ENCODE data around the gene RNF144B. TPM values are rescaled to one million over a fixed set of nuclear protein-coding genes. Genes with fewer than 3 reads are reported as not detected.

The RNF144B gene
- 28.1 and 36.4 TPM in 2 replicates for total RNA-seq (2014; rRNA removed; shearing (Covaris generic); ENCODE audit: low replicate concordance)

DNA sequence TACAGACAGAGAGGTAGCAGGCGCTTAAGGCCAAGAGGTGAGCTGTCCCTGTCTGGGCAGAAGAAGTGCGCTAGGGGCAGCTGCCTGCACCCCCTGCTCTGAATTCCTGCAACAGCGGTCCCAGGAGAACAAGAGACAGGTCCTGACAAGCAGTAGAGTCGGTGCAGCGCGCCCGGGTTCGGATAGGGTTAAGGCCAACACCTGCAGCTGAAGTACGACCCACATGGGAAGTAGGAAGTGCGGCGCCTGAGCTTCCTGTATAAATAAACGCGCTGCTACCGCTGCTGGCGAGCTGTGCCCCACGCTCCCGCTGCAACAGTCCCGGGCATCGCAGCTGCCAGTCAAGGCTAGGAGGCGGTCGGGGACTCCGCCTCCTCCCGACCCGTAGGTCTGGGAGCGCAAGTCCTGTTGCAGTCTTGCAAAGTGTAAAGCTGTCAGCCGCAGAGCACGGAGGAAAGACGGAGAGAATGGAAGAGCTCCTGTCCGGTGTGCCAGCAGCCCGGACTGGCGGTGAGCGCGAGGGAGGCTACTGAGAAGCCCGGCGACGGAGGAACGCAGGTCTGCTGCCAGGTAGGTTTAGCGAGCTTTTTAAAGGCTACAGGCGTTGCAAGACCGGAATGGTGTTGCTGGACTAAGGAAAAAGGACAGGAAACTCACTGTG is at the start of gene RNF144B:
TSS of gene RNF144B (plus strand) at position 290 of the 661 bp plus-strand sequence. CDS start 12,185 bp downstream, outside the sequence.
- H3K79me2 ChIP-seq (ENCODE audit: low read length) = peaks cover 45% of the 10 kb centered on the region
- peaks cover 15% of the 10 kb centered on the region for H3K36me3 ChIP-seq (ENCODE audit: insufficient read depth, low read length)
- peak within 1 kb of the TSS; percentile 77 for H2AFZ ChIP-seq (ENCODE audit: low read length)
- no peaks in the 10 kb centered on the region for H3K27me3 ChIP-seq (ENCODE audit: low read length)
- H3K4me1 ChIP-seq (ENCODE audit: low read length) = peaks cover 54% of the 10 kb centered on the region
- H3K27ac ChIP-seq (ENCODE audit: low read length) = peak within 1 kb of the TSS; percentile 79
- H3K9me3 ChIP-seq (ENCODE audit: low read length) = no peaks in the 10 kb centered on the region
- H3K4me2 ChIP-seq (ENCODE audit: low read depth, low read length, poor library complexity, severe bottlenecking) = peak within 1 kb of the TSS; percentile 78
- H4K20me1 ChIP-seq (ENCODE audit: insufficient read depth, low read depth, low read length) = peaks cover 3% of the 10 kb centered on the region; the same call in 1 of the 2 replicates
- H3K9me2 ChIP-seq (replicated peaks; ENCODE audit: insufficient read depth, low read length) = no peaks in the 10 kb centered on the region
- H3K9ac ChIP-seq (ENCODE audit: low read length) = peak within 1 kb of the TSS; percentile 85
- DNase-seq = peak; percentile 95
- H3K4me3 ChIP-seq (ENCODE audit: low read length) = peak within 1 kb of the TSS; percentile 94

DNA sequence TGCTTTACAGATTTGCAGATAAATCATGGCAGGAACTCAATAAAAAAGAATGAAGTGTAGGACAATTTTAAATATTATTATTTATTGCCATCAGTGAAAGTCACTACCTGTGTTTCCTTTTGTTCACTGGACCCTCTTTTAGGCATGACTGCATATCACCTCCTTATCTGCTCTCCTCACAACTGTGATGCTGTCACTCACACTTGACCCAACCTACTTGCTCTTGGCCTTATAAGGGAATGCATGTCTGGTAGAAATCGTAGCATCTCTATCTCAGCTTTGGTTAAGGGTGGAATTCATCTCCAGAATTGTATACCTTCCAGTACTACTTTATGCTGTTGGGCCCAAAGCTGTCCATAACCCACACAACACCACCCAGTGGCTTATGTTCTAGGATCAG is 47.6 kb upstream of the RNF144B start:
- H3K4me1 ChIP-seq (ENCODE audit: low read length) = peaks cover 93% of the 10 kb centered on the region
- H3K4me3 ChIP-seq (ENCODE audit: low read length) = no peak overlapping the region
- H3K79me2 ChIP-seq (ENCODE audit: low read length) = no peaks in the 10 kb centered on the region
- H3K4me2 ChIP-seq (ENCODE audit: low read depth, low read length, poor library complexity, severe bottlenecking) = peak overlapping the region; percentile 5
- H3K9me2 ChIP-seq (replicated peaks; ENCODE audit: insufficient read depth, low read length) = no peaks in the 10 kb centered on the region
- peak overlapping the region; percentile 93 for H3K27ac ChIP-seq (ENCODE audit: low read length)
- H3K36me3 ChIP-seq (ENCODE audit: insufficient read depth, low read length) = no peaks in the 10 kb centered on the region
- H2AFZ ChIP-seq (ENCODE audit: low read length) = no peak overlapping the region
- H4K20me1 ChIP-seq (ENCODE audit: insufficient read depth, low read depth, low read length) = no peaks in the 10 kb centered on the region
- H3K9me3 ChIP-seq (ENCODE audit: low read length) = no peaks in the 10 kb centered on the region
- DNase-seq = no peak
- H3K27me3 ChIP-seq (ENCODE audit: low read length) = no peaks in the 10 kb centered on the region
- no peak overlapping the region for H3K9ac ChIP-seq (ENCODE audit: low read length)

DNA sequence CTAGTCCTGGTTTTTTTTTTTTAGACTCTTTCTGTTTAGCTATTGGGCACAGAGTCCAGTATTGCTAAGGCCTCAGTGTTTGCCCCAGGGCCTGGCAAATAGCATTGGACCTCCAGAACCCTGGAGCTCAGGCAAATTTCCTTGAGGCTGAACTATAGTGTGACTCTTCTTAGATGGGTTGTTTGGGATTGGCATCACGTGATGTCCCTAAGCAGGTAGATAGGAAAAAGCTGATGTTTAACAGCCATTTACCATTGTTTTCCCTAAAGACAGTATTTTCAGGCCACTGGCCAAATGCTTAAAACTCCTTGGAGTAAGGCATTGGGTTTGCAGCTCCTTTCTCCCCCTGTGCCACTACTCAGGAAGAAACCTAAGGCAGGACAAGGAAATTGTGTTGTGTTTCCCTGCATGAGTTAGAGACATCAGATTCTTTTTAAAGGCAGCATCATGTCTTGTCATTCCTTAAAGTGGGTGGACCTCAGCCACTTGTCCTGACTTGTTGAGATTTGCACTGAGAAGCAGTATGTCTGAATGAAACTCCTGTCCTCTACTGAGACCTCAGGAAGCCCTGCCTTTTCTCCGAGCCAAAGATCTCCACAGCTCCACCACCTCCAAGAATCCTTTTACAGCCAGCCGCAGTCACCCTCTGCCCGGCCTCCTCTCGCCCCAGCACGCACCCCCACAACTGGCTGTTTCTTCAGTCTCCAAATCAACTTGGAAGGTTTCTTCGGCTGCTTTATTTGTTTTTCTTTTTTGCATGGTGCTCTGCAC is 46.2 kb upstream of the RNF144B start:
- peak overlapping the region; percentile 43; the same call in 1 of the 2 replicates for H3K4me3 ChIP-seq (ENCODE audit: low read length)
- no peaks in the 10 kb centered on the region for H3K36me3 ChIP-seq (ENCODE audit: insufficient read depth, low read length)
- H3K9me3 ChIP-seq (ENCODE audit: low read length) = no peaks in the 10 kb centered on the region
- peak overlapping the region; percentile 63 for H3K9ac ChIP-seq (ENCODE audit: low read length)
- peak overlapping the region; percentile 68 for H3K4me2 ChIP-seq (ENCODE audit: low read depth, low read length, poor library complexity, severe bottlenecking)
- DNase-seq = peak; percentile 73
- peak overlapping the region; percentile 93 for H3K27ac ChIP-seq (ENCODE audit: low read length)
- H3K9me2 ChIP-seq (replicated peaks; ENCODE audit: insufficient read depth, low read length) = no peaks in the 10 kb centered on the region
- peak overlapping the region; percentile 73 for H2AFZ ChIP-seq (ENCODE audit: low read length)
- no peaks in the 10 kb centered on the region for H3K27me3 ChIP-seq (ENCODE audit: low read length)
- H3K79me2 ChIP-seq (ENCODE audit: low read length) = no peaks in the 10 kb centered on the region
- H4K20me1 ChIP-seq (ENCODE audit: insufficient read depth, low read depth, low read length) = no peaks in the 10 kb centered on the region
- H3K4me1 ChIP-seq (ENCODE audit: low read length) = peaks cover 86% of the 10 kb centered on the region

DNA sequence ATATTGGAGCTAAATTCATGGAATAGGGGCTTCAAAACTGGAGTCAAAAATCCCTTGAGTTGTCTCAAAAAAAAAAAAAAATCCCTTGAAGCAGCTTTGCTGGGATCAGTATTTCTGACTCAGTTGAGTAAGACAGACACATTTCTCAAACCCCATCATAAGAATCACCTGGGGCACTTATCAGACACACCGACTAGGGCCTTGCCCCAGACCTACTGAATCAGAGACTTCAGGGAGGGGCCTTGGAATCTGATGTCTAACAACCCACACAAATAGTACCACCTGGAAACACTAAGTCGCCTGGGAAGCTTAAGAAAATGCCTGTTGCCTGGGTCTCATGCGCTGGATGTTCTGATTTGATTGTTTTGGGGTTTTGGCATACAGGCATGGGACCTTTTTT is 44.9 kb upstream of the RNF144B start:
- peak overlapping the region; percentile 43; the same call in 1 of the 2 replicates for H3K4me3 ChIP-seq (ENCODE audit: low read length)
- H3K9me2 ChIP-seq (replicated peaks; ENCODE audit: insufficient read depth, low read length) = no peaks in the 10 kb centered on the region
- H3K79me2 ChIP-seq (ENCODE audit: low read length) = no peaks in the 10 kb centered on the region
- no peaks in the 10 kb centered on the region for H3K9me3 ChIP-seq (ENCODE audit: low read length)
- peak overlapping the region; percentile 63 for H3K9ac ChIP-seq (ENCODE audit: low read length)
- H3K27me3 ChIP-seq (ENCODE audit: low read length) = no peaks in the 10 kb centered on the region
- no peaks in the 10 kb centered on the region for H4K20me1 ChIP-seq (ENCODE audit: insufficient read depth, low read depth, low read length)
- H3K4me1 ChIP-seq (ENCODE audit: low read length) = peaks cover 76% of the 10 kb centered on the region
- H3K36me3 ChIP-seq (ENCODE audit: insufficient read depth, low read length) = no peaks in the 10 kb centered on the region
- peak overlapping the region; percentile 68 for H3K4me2 ChIP-seq (ENCODE audit: low read depth, low read length, poor library complexity, severe bottlenecking)
- DNase-seq = no peak
- H2AFZ ChIP-seq (ENCODE audit: low read length) = peak overlapping the region; percentile 73
- H3K27ac ChIP-seq (ENCODE audit: low read length) = peak overlapping the region; percentile 93

DNA sequence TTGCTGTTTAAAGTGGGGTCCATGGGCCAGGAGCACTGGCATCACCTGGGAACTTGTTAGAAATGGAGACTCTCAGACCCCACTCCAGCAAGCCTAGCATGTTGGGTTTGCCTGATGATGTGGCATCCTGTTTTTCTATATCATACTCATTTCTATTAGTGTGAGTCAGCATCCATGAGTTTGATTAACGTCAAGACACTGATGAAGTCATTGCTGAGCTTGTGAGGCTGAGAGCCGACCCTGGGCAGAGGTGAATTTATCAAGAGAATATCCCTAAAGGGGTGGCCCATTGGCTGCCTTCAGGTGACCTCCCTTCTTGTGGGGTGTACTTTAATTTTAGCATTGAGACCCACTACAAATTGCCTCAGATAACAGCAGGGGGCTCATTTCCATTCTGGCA is 43.4 kb upstream of the RNF144B start:
- H3K27me3 ChIP-seq (ENCODE audit: low read length) = no peaks in the 10 kb centered on the region
- H3K9me3 ChIP-seq (ENCODE audit: low read length) = no peaks in the 10 kb centered on the region
- H3K9me2 ChIP-seq (replicated peaks; ENCODE audit: insufficient read depth, low read length) = no peaks in the 10 kb centered on the region
- H2AFZ ChIP-seq (ENCODE audit: low read length) = peak overlapping the region; percentile 57; the same call in 1 of the 2 replicates
- no peak for DNase-seq
- H3K4me3 ChIP-seq (ENCODE audit: low read length) = peak overlapping the region; percentile 17; the same call in 1 of the 2 replicates
- H3K4me2 ChIP-seq (ENCODE audit: low read depth, low read length, poor library complexity, severe bottlenecking) = peak overlapping the region; percentile 68
- H3K4me1 ChIP-seq (ENCODE audit: low read length) = peaks cover 64% of the 10 kb centered on the region
- peak overlapping the region; percentile 46; the same call in 1 of the 2 replicates for H3K9ac ChIP-seq (ENCODE audit: low read length)
- peak overlapping the region; percentile 93 for H3K27ac ChIP-seq (ENCODE audit: low read length)
- H3K79me2 ChIP-seq (ENCODE audit: low read length) = no peaks in the 10 kb centered on the region
- H4K20me1 ChIP-seq (ENCODE audit: insufficient read depth, low read depth, low read length) = no peaks in the 10 kb centered on the region
- no peaks in the 10 kb centered on the region for H3K36me3 ChIP-seq (ENCODE audit: insufficient read depth, low read length)

DNA sequence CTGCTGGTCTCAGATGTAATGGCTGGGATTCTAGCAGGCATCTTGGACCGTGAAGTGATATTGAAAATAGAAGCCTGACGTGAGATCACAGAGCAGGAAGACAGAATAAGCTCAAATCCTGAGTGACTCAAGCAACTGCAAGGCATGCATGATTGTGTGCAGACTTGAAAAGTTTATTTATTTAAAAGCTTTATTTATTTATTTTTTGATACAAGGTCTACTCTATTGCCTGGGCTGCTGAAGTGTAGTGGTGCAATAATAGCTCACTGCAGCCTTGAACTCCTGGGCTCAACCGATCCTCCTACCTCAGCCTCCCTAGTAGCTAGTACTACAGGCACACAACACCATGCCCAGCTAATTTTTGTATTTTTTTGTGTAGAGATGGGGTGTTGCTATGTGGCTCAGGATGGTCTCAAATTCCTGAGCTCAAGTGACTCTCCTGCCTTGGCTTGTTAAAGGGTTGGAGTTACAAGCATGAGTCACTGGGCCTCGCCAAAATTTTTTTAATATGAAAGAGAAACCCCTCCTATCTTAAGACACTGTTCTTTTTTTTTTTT is 40.1 kb upstream of the RNF144B start:
- H3K4me2 ChIP-seq (ENCODE audit: low read depth, low read length, poor library complexity, severe bottlenecking) = no peak overlapping the region
- H3K27me3 ChIP-seq (ENCODE audit: low read length) = no peaks in the 10 kb centered on the region
- H3K9me2 ChIP-seq (replicated peaks; ENCODE audit: insufficient read depth, low read length) = no peaks in the 10 kb centered on the region
- H3K4me3 ChIP-seq (ENCODE audit: low read length) = no peak overlapping the region
- H3K79me2 ChIP-seq (ENCODE audit: low read length) = no peaks in the 10 kb centered on the region
- no peaks in the 10 kb centered on the region for H3K9me3 ChIP-seq (ENCODE audit: low read length)
- no peaks in the 10 kb centered on the region for H3K36me3 ChIP-seq (ENCODE audit: insufficient read depth, low read length)
- H4K20me1 ChIP-seq (ENCODE audit: insufficient read depth, low read depth, low read length) = no peaks in the 10 kb centered on the region
- no peak for DNase-seq
- no peak overlapping the region for H3K9ac ChIP-seq (ENCODE audit: low read length)
- peaks cover 44% of the 10 kb centered on the region for H3K4me1 ChIP-seq (ENCODE audit: low read length)
- H2AFZ ChIP-seq (ENCODE audit: low read length) = no peak overlapping the region
- H3K27ac ChIP-seq (ENCODE audit: low read length) = no peak overlapping the region

DNA sequence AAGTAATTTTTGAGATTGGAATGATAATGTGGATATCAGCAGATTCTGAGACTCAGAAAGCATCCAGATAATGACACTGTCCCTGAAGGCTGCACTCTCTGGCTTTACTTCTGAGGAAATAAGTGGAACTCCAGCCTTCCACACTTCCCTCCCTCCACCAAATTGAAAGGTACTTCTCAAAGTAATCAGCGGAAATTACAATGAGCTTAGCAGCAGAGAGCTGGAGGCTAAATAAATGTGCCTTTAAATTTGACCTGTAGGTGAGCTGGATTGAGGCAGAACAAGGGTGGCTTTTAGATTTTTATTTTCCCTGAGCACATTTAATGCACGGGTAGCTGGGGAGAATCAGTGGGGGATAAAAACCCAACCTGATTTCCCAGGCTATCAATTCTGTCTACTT is 39.3 kb upstream of the RNF144B start:
- Histone ChIP-seq H3K9ac (ENCODE audit: low read length) (no peak overlapping the region), H3K27ac (ENCODE audit: low read length) (no peak overlapping the region), H4K20me1 (ENCODE audit: insufficient read depth, low read depth, low read length) (no peaks in the 10 kb centered on the region), H3K79me2 (ENCODE audit: low read length) (no peaks in the 10 kb centered on the region), H3K4me3 (ENCODE audit: low read length) (no peak overlapping the region), H3K4me2 (ENCODE audit: low read depth, low read length, poor library complexity, severe bottlenecking) (no peak overlapping the region), H3K9me3 (ENCODE audit: low read length) (no peaks in the 10 kb centered on the region), H3K36me3 (ENCODE audit: insufficient read depth, low read length) (no peaks in the 10 kb centered on the region), H3K27me3 (ENCODE audit: low read length) (no peaks in the 10 kb centered on the region), H3K4me1 (ENCODE audit: low read length) (peaks cover 38% of the 10 kb centered on the region), H3K9me2 (replicated peaks; ENCODE audit: insufficient read depth, low read length) (no peaks in the 10 kb centered on the region), H2AFZ (ENCODE audit: low read length) (no peak overlapping the region)
- no peak for DNase-seq

DNA sequence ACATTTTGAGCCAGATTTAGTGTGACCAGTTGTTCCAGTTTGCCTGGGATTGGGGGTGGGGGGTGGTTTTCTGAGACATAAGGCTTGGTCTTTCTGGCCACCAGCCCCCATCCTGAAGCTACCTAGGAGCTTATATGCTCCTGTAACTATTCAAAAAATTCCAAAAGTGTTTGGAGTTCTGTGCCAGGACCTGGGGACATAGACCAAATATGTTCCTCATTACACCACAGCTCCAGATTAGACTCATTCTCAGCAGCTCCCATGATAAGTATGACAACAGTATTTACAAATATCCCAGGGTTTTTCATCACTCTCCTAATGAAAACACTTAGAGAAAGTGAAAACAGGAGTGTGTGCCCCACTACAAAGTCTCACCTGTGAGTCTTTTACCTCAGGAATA is 37.8 kb upstream of the RNF144B start:
- H3K4me2 ChIP-seq (ENCODE audit: low read depth, low read length, poor library complexity, severe bottlenecking) = no peak overlapping the region
- DNase-seq = no peak
- no peak overlapping the region for H3K9ac ChIP-seq (ENCODE audit: low read length)
- no peaks in the 10 kb centered on the region for H3K9me2 ChIP-seq (replicated peaks; ENCODE audit: insufficient read depth, low read length)
- H3K79me2 ChIP-seq (ENCODE audit: low read length) = no peaks in the 10 kb centered on the region
- H3K36me3 ChIP-seq (ENCODE audit: insufficient read depth, low read length) = no peaks in the 10 kb centered on the region
- H2AFZ ChIP-seq (ENCODE audit: low read length) = no peak overlapping the region
- no peaks in the 10 kb centered on the region for H3K9me3 ChIP-seq (ENCODE audit: low read length)
- peaks cover 31% of the 10 kb centered on the region for H3K4me1 ChIP-seq (ENCODE audit: low read length)
- no peaks in the 10 kb centered on the region for H4K20me1 ChIP-seq (ENCODE audit: insufficient read depth, low read depth, low read length)
- H3K27me3 ChIP-seq (ENCODE audit: low read length) = no peaks in the 10 kb centered on the region
- no peak overlapping the region for H3K27ac ChIP-seq (ENCODE audit: low read length)
- no peak overlapping the region for H3K4me3 ChIP-seq (ENCODE audit: low read length)
